ENCODE data around the gene KCTD17.

- TF ChIP-seq POLR2A (IDR thresholded peaks at IDR 0.05) = no peak
- TF ChIP-seq CTCF (IDR thresholded peaks at IDR 0.05) = no peak
Observed at GRCh38 chr22:37082251-37082873, 30.8 kb downstream of the KCTD17 start.
